ENCODE results near the gene TSSK2.

- no peak for TF ChIP-seq CTCF (optimal IDR thresholded peaks at IDR 0.05 in 1 of 3, IDR thresholded peaks at IDR 0.05 in 1 of 3, conservative IDR thresholded peaks at IDR 0.05 in 1 of 3; ENCODE audit: extremely low read depth in 1 of 3, insufficient read depth in 2 of 3, low read length in 3 of 3)
- TF ChIP-seq EZH2 (IDR thresholded peaks at IDR 0.05; ENCODE audit: low read length) = no peak
Measured at GRCh38 chr22:19128009-19128401, 3.1 kb upstream of the TSSK2 start.

Data from keratinocyte (primary cell).